NCI-H2029 (cell line): ENCODE measurements around the gene OXTR.

Source experiments
- DNase-seq: peaks from one replicate; lab custom pipeline; 2025; lab: John Stamatoyannopoulos, UW

OXTR gene

DNA sequence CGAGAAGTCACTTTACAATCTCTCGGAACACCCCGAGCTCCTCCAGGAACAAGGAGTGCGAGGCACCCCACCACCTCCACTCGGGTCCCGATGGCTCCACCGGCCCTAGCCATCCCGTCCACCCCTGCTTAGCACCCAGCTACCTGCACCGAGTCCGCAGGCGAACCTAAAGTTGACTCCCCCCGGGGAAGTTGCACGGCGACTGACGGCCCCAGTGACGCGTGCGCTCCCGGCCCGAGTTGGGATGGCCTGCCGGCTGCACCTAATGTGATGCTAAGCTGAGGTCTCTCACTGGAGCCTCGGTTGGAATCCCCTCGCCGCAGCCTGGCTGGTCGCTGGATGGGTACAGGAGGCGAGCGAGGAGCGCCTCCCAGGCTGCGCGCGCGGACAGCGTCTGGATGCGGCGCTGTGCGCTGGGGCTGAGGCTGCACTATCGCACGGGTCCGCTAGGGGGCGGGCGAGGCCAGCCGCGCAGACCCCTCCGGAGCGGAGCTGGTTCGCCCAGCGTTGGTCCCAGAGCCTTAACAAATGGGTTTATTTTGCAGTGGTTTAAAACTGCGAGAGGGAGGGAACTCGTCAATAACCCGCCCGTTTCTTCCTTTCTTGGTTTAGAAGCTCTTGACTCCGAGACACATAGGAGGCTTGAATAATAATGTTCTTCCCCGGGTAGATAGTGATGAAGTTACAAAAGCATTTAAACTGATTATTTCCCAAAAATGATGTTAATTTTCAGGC is at the start of gene OXTR:
TSS of gene OXTR (minus strand) at position 526 of the 735 bp plus-strand sequence. CDS start 1,426 bp downstream, outside the sequence.
- peak; percentile 70 for DNase-seq

DNA sequence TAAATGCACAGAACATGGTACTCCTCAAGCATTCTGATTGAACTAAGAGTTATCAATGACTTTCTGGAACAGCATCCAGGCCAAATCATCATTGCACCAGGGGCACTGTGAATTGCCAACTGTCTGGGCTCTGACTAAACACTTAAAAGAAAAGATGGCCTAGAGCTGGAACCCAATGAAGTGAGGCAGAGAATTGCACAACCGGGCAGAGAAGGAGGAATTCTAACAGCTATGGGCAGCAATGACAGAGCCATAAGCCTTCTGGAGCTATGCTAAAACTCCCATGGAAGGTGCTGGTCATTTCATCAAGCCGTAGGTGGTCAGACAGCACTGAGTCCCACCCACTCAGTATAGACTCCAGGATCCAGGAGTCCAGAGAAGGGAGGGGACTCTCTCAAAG is 48.1 kb upstream of the OXTR start:
- no peak for DNase-seq

DNA sequence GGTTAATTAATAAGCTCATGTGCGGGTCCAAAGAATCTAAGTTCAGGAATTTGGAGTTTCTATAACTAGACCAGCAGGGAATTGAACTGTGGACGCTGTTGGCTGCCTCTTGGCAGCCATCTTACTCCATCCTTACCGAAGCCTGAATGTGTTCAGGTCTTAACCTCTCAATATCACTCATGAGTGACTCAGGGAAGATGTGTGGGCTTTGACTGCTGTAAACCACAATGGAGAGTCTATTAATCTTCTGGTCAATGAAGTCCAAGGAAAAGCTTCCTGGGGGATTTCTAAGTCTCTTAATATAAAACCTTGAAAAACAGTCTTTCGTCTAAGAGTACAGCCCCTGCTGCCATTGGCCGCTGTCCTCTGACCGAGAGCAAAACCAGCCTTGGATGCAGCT is 46.7 kb upstream of the OXTR start:
- no peak for DNase-seq

DNA sequence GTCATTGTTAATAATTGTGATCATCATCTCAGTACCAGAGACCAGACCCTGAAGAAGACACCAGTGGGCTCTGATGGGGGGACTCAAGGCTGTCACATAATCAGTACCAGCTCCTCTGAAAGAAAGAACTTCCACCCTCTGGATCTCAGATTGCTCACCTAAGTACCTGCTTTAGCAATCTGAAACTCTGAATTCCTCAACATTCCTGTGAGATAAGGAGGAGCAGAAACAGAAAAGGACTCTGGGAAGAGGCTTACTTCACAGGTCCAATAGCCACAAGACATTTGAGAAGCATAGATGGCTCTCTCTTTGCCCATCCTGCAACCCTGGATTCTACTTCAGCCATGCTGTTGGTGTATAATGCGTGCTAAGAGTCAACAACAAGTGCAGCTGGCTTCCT is 44.0 kb upstream of the OXTR start:
- DNase-seq: no peak

DNA sequence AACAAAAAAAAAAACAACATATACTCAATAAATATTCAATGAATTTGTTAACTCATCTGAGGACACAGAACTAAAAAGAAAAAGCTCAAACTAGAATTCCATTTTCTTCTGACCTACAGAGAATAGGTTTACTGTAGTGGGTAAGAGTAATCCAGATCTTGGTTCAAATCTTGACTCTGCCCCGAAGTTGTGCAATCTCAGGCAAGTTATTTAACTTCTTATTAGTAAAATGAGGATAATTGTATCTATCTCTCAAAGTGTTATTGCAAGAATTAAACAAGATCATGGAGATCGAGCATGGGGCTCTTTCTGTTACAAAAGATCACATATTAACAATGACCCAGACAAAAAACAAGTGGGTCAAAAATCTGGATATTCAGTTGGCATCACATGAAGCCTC is 41.1 kb upstream of the OXTR start:
- no peak for DNase-seq

DNA sequence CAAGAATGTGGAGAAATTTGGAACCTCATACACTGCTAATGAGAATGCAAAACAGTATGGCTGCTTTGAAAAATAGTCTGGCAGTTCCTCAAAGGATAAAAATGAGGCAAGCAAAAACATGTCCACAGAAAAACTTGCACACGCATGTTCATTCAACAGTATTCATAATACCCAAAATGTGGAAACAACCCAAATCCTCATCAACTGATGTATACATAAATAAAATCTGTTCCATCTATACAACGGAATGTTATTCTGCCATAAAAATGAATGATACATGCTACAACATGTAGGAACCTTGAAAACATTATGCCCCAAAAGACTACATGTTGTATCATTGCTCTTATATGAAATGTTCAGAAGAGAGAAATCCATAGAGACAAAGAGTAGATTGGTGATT is 36.4 kb upstream of the OXTR start:
- DNase-seq: no peak

DNA sequence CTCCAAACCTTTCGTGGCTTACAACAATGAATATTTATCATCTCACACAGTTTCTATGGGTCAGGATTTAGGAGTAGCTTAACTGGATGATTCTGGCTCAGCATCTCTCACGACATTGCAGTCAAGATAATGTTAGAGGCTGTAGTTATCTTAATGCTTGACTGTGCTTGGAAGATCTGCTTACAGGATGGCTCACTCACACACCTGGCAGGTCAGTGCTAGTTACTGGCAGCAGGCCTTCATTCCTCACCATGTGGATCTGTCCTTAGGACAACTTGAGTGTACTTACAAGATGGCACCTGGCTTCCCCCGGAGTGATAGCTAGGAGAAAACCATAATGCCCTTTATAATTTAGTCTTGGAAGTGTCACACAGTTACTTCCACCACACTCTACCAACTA is 32.8 kb upstream of the OXTR start:
- no peak for DNase-seq

DNA sequence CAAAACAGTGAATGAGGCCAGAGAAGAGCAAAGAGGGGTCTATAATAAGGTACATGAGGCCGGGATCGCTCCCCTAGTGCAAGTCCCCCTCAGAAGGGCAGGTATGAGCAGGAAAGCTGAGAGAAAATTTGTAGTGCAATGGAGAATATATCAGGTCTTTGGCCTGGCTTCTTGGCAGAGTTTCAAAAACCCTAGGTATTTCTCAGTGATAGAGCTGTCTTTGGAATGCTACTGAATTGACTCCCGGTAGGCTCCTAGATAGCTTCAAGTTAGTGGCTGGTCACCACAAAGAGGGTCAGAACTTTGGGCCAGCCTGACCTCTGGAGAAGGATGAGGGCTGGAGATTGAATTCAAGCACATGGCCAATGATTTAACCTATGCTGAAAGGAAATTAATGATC is 30.6 kb upstream of the OXTR start:
- no peak for DNase-seq

DNA sequence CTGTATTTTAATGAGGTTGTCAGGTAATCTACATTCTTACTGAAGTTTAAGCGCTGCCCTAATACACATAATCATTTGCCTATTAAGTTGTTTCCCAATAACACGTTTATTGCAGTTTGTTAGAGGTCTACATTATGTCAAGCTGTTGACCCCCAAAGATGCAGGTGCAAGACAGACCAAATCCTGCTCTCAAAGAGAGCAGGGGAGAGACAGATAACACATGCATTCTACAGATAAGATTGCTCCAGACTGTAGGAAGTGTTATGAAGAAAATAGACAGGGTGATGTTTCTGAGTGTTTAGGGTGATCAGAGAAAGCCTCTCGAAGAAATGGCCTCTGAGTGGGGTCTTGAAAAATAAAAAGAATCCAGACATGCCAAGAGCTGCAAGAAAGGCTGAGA is 24.8 kb upstream of the OXTR start:
- no peak for DNase-seq

DNA sequence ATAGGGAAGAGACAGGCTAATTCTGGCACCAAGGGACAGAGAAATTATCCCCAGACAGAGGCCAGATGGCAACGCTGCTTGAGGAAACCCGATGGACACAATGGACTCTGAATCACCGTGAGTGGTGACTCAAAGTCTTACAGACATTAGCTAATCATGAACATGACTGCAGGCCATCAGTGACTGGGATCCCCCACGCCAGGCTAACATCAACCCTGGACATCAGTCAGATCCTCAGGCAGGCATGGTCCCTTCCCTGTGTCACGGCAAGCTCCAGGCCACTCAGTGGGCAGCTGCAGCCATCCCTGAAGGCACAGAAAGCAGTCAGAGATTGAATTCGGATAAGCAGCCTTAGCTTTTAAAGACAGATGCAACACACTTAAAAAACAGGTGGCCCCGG is 23.8 kb upstream of the OXTR start:
- DNase-seq: no peak

DNA sequence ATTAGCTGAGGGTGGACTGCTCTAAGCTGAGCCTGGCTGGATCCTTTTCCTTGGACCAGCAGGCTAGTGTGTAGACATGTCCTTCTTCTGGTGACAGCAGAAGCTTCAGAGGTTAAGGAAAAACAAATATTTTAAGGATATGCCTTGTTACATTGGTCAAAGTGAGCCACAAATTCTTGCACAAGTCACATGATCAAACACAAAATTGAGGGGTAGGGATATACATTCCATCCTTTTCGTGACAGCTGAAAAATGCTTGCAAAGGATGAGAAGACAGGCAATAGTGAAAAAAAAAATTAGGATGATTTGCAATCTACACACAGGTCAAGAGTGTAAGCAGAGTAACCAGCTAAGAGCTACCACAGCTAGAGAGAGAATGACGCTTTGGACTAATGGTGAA is 21.1 kb upstream of the OXTR start:
- DNase-seq: no peak

DNA sequence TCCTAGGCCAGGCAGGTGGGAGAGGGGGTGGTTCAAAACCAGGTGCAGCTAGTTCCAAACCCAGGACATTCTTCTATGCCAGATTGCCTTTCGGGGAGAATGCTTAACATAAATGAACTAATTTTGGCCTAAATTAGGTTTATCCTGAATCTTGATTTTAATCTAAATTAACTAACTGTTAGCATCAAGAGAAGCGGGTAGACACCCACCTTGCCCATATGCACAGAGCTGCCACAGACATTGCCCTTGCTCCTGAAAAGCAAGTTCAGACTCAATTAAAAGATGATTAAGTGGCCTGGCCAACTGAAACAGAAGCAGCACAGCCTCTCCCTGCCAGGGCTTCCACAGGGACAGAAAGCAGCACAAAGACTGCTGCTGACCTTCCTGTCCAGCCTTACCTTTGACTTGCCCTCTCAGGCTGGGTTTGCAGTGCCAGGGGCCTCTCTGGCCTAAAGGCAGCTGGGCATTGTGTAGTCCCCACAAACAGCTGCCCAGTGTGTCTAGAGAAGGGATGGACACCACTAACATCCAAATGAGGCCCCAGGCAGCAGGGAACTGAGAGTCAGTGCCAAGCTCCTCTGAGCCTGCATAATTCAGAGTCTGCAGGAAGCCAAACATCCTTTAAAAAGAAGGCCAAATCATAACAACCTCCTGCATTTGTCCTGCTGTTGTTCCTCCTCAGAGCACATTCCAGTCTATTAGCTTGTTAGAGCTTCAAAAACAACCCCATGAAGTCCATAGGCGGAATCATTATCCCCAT is 15.4 kb upstream of the OXTR start:
- DNase-seq: no peak

DNA sequence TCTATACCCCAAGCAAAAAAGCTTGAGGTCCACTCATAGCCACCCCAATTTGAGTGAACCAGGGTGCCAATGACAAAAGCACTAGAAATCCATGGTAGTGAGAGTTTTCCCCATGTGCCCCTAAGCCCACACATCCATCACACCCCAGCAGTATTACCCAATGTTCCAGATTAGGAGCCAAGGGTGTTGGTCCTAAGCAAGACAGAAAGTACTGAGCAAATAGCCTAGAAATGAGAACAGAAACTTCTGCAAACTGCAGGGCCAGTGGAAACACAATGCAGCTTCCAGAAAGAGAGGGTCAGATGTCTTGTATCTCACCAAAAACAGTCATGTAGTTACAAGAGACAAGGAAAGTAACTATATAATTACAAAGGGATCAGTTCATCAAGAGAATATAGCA is 10.9 kb upstream of the OXTR start:
- DNase-seq: no peak

DNA sequence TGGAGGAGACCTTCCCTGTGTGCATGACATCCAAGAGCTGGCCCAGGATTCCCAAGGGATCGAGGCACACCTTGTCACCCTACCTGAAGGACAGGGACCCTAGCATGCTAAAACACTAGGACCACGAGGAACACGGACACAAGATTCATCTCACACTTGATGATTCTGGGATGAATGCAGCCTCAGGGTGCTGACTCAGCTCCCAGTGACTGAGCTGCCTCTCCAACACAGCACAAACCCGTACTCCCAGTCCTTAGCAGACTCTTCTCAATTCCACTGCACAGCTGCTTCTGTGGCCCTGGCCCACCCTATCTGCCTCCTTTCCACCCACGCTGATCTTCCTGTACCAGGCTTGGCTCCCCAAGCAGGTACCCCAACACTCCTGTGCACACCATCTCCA is 9.1 kb upstream of the OXTR start:
- DNase-seq: no peak

DNA sequence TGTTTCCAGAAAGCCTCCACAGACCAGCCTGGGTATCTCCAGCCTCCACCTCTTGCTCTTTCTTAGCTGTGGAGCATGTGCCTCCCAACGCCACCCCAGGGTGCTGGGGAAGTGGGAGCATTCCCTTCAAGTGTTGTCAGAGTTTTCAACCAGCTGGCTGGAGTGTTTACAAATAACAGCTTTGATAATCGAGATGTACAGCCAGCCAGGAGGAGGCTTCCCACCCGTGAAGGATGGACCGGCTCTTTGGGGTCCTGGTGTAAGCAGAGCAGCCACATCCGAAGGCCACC is 8.5 kb upstream of the OXTR start:
- no peak for DNase-seq

DNA sequence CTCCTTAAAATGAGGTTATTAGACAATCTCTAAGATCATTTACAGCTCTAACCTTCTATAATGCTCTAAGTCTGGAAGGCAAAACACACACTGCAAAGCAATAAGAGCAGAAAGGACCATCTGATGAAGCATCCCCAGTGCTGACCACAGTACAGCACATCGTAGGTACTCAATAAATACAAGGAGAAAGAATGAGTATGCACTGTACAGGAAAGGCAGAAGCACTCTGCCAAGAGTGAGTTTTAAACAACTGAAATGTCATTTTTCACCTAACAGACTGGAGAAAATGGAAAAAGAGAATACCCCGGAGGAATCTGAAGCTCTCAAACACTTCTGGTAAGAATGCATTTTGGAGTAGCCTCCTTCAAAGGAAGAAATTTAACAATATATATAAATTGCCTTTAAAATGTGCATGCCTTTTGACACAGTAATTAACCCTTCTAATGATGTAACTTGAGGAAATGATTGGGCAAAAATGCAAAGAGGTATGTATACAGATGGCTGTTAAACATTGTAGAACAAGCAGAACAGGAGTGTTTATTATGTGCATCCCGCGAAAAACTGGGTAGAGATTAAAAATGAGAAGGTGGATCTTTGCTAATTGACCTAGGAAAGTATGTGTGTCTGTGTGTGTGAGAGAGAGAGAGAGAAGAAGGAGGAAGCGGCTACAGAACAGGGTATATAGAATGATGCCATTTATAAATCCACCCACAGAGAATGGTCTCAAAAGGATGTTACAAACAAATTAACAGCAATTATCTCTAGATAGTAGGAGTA is 8.0 kb upstream of the OXTR start:
- DNase-seq: no peak

DNA sequence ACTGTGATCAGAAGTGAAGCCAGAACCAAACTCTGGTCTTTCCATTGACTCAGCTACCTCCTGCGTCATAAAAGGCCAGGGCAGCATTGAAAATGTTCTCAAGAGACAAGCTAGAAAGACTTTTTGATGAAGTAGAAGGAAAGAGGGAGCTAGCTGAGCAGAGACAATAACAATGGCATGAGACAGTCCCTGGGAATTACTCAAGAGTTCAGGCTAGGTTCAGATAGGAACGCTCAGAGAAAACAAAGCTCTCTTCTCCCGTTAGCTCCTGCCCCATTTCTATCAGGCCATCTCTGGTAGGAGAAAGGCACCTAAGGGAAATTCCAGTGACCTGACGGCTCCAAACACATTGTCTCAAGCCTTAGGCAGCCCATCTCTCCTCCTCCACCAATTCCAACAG is 7.0 kb upstream of the OXTR start:
- DNase-seq: no peak

DNA sequence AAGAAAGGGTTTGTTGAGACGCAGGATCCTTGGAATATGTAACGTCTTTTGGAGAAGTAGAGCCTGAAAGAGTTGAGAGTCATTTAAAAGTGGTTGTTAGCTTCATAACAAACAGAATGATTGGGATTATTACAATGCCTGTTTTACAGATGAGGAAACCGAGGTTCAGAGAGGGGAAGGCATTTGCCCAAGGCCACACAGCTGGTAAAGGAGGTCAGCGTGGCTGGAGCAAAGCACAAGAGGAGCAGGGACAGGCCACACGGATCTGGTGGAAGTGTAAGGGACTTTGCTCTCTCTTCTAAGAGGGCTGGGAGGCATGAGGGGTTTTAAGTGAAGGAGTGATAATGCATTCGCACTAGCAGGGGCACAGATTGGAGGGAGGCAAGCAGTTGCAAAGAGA is 6.2 kb upstream of the OXTR start:
- DNase-seq: no peak

DNA sequence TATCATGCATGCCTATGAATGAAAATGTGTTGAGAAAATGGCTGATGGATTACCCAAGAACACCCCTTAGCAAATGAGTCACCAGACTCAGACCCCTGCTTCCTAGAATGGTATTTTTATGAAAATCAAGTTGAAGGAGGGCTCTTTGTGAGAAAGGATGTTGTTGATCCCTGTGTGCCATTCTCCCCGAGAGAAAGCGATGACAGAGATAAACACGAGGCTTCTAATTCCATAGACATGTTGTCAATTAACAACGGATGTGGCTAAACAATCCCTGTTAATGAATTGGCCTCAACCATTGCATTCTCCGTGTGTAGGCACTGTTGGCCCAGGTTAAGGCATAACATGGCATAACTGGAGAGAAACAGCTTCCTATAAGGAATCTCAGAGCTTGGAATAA is 5.8 kb upstream of the OXTR start:
- no peak for DNase-seq

DNA sequence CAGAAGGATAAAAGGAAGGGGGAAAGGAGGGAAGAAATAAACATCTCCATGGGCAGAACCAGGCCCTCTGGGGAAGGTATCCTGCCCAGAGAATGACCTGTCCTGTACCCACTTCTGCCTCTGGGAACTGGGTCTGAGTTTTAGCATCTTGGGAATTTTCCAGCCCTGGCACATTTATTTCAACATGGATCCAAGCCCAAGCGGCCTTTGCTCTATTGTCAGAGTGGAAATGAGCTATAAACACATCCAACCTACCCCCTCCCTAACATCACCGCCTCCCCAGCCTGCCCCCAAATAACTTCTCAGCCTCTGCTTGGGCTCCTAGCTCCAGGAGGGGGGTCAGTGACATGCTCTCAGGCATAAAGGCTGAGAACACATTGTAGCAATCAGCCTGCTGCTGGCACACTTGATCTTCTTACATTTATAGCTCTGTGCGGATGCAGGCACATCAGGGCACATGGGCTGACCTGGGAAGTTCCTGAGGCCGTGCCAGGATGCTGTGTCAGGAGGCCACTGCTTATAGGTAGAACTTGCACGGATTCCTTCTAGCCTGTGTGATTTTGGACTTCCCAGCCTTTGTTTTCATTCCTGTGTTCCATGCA is 4.6 kb upstream of the OXTR start:
- no peak for DNase-seq

DNA sequence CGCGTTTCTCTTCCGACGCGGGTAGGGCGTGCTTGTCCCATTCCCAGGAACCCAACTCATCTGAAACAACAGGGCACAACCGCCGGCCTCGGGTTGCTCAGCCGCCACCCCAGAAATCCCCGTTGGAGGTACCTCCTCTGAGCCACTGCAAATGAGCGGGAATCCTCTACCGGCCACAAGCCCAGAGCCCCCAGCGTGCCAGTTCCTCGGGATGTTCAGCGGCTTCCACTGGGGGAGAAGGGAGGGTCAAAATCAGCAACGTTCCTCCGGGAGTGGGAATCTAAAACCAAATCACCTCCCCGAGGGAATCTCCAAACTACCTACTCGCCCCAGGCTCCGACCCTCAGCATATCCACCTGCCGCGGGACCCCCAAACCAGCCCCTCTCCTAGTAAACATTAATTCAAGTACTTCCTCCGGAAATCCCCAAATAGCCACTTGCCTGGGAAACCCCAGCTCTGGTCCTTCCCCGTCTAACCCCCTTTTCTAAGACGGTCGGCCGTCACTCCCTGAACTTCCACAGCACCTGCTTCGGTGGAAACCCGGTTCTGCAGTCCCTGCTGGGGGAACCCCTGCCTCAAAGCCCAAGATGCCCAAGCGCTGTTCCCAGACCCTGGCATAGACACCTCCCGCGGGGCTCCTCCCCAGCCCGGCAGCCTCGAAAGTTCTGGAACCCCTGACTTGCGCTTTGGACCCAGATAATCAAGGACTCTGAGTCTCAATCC is 887 bp downstream of the OXTR start:
- DNase-seq: no peak

DNA sequence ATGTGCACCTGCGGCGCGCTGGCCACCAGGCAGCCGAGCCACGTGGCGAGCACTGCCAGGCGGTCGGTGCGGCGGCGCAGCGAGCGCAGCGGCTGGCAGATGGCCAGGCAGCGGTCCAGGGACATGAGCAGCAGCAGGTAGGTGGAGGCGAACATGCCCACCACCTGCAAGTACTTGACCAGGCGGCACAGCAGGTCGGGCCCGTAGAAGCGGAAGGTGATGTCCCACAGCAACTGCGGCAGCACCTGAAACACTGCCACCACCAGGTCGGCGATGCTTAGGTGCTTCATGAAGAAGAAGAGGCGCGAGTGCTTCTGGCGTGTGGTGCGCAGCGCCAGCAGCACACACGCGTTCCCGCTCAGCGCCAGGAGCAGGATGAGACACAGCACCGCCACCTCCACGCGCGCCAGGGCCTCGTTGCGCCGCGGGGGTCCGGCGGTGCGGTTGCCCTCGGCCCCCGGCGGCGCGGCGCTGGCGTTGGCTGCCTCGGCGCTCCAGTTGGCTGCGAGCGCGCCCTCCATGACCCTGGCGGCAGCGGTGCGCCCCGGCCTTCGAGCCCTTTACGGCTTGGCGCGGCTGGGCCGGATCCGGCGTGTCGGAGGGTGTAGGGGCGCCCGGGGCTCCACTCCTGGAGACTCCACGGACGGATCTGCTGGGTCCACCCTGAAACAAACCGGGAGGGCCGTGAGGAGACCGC is 1.6 kb downstream of the OXTR start:
- DNase-seq: peak; percentile 88
